Mesothelial cell of epicardium (in vitro differentiated cells): ENCODE data around the gene DGKB. TPM values are rescaled to one million over a fixed set of nuclear protein-coding genes. Genes with fewer than 3 reads are reported as not detected.
"Not testable (repeated sequence)": the region's sequence is repeated elsewhere in the genome, so short reads cannot be mapped to it uniquely, and the experiment has no call there.

Experiments used
- DNase-seq, 2 experiments: peaks; one replicate each; pipeline ENCODE4 v3.0.0; 2021; ENCODE audit warnings: low spot score in 2 of 2; ENCODE audit not compliant: unreplicated experiment in 2 of 2
- H3K27ac Mint-ChIP-seq: 2 replicates; pipeline ENCODE4 v1.8.0; 2021; ENCODE audit warnings: mixed read lengths
- H3K27me3 Mint-ChIP-seq: 2 replicates; pipeline ENCODE4 v1.8.0; 2021; ENCODE audit warnings: low read depth, mixed read lengths
- H3K36me3 Mint-ChIP-seq: 2 replicates; pipeline ENCODE4 v1.8.0; 2021; ENCODE audit warnings: mixed read lengths
- H3K4me1 Mint-ChIP-seq: 2 replicates; pipeline ENCODE4 v1.8.0; 2021; ENCODE audit warnings: mixed read lengths
- H3K4me3 Mint-ChIP-seq: 2 replicates; pipeline ENCODE4 v1.8.0; 2021; ENCODE audit warnings: mild to moderate bottlenecking, moderate library complexity, mixed read lengths
- H3K9me3 Mint-ChIP-seq: 2 replicates; pipeline ENCODE4 v1.8.0; 2021; ENCODE audit warnings: mixed read lengths
- total RNA-seq: library from RNA; stranded (reverse); gene quantifications from 3 replicates; pipeline ENCODE4 v1.2.1, GENCODE V29; 2021
- TF ChIP-seq, protein P1 (sequence below): fragments of 200-600 bp; sonication (generic); IDR thresholded peaks from one replicate; pipeline ENCODE4 v1.5.0; 2021; ENCODE audit warnings: antibody characterized with exemption; ENCODE audit not compliant: unreplicated experiment

The DGKB gene
- total RNA-seq, 1 donor from 2014 or later: 3.9 TPM

DNA sequence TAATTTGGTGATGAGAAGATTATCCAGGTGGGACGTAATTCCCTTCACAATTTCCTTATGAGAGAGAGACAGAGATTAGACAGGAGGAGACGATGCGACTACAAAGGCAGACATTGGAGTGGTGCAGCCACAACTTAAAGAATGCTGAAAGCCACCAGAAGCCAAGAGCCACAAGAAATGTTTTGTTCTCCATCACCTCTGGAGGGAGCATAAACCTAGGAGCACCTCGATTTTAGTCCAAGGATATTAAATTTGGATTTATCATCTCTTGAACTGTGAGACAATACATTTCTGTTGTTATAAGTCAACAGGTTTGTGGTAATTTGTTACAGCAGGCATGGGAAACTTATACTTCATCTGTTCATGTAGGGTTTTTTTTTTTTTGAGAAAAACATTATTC lies 418.9 kb downstream of the DGKB start:
- H3K27me3 Mint-ChIP-seq: no peaks in the 10 kb centered on the region
- no peaks in the 10 kb centered on the region for H3K4me1 Mint-ChIP-seq
- DNase-seq: no peak
- H3K36me3 Mint-ChIP-seq: no peaks in the 10 kb centered on the region
- no peak overlapping the region for H3K27ac Mint-ChIP-seq
- TF ChIP-seq, protein P1, sequence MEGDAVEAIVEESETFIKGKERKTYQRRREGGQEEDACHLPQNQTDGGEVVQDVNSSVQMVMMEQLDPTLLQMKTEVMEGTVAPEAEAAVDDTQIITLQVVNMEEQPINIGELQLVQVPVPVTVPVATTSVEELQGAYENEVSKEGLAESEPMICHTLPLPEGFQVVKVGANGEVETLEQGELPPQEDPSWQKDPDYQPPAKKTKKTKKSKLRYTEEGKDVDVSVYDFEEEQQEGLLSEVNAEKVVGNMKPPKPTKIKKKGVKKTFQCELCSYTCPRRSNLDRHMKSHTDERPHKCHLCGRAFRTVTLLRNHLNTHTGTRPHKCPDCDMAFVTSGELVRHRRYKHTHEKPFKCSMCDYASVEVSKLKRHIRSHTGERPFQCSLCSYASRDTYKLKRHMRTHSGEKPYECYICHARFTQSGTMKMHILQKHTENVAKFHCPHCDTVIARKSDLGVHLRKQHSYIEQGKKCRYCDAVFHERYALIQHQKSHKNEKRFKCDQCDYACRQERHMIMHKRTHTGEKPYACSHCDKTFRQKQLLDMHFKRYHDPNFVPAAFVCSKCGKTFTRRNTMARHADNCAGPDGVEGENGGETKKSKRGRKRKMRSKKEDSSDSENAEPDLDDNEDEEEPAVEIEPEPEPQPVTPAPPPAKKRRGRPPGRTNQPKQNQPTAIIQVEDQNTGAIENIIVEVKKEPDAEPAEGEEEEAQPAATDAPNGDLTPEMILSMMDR: no peak
- no peak overlapping the region for H3K4me3 Mint-ChIP-seq
- no peaks in the 10 kb centered on the region for H3K9me3 Mint-ChIP-seq

DNA sequence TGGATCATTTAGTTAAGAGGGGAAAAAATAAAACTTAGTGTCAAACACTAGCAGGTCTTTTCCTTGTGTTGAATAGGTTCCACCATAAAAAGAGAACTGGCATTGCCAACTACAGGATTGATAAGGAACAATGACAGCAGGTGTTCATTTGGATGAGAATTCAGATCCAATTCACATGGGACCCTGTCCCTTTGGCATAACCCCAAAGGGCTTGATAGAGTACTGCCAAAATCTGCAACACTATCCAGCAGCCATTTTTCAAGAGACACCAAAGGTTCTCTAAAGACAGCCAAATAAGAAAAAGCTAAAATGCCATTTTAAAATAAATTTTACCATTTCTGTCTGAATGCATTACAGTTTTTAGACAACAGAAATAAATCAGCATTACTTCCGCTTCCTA lies 422.3 kb downstream of the DGKB start:
- Mint-ChIP-seq H3K9me3 (no peaks in the 10 kb centered on the region), H3K27me3 (no peaks in the 10 kb centered on the region), H3K36me3 (no peaks in the 10 kb centered on the region), H3K4me1 (no peaks in the 10 kb centered on the region), H3K27ac (no peak overlapping the region), H3K4me3 (no peak overlapping the region)
- TF ChIP-seq, protein P1: no peak
- no peak for DNase-seq

DNA sequence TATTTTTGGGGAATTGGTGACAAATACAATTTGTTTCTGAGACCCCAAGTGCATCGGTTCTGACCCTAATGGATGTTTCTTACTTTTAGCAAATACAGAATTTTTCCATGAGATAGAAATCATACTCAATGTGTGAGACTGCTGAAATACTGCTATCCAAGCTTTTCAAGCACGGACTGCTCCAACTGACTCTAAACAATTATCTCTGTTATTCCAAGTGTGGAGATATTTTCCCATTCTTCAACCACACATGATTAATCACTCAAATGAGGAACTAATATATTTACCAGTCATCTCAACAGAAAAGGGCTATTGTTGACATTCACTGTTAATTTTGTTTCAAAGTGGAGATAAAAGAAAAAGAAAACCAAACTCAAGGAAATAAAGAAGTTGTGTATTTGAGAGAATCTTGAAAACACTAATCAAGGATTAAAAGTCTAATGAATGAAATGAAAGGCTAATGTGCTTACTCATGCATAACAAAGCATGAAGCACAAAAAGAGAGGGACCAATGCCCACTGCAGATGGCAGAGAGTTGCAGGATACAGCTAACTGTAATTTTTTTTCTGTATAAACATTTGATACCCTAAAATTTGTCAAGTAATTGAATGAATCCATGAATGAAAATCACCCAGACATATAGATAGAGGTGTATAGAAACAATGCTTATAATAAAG lies 423.6 kb downstream of the DGKB start:
- no peaks in the 10 kb centered on the region for H3K27me3 Mint-ChIP-seq
- H3K27ac Mint-ChIP-seq: no peak overlapping the region
- peaks cover 4% of the 10 kb centered on the region for H3K9me3 Mint-ChIP-seq
- no peak for DNase-seq
- H3K36me3 Mint-ChIP-seq: peaks cover 3% of the 10 kb centered on the region
- TF ChIP-seq, protein P1: no peak
- no peak overlapping the region for H3K4me3 Mint-ChIP-seq
- no peaks in the 10 kb centered on the region for H3K4me1 Mint-ChIP-seq

- not testable (repeated sequence) for H3K27me3 Mint-ChIP-seq, H3K4me1 Mint-ChIP-seq, H3K36me3 Mint-ChIP-seq, H3K9me3 Mint-ChIP-seq, H3K4me3 Mint-ChIP-seq, DNase-seq, H3K27ac Mint-ChIP-seq
These were observed 440.8 kb downstream of the DGKB start for GRCh38 chr7:14461716-14462115.

DNA sequence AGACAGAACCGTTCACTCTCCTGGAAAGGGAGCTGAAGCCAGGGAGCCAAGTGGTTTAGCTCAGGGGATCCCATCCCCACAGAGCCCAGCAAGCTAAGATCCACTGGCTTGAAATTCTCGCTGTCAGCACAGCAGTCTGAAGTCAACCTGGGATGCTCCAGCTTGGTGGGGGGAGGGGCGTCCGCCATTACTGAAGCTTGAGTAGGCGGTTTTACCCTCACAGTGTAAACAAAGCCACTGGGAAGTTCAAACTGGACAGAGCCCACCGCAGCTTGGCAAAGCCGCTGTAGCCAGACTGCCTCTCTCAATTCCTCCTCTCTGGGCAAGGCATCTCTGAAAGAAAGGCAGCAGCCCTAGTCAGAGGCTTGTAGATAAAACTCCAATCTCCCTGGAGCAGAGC lies 443.7 kb downstream of the DGKB start:
- H3K36me3 Mint-ChIP-seq, H3K9me3 Mint-ChIP-seq, H3K27ac Mint-ChIP-seq, H3K27me3 Mint-ChIP-seq, H3K4me3 Mint-ChIP-seq, DNase-seq, H3K4me1 Mint-ChIP-seq: not testable (repeated sequence)

DNA sequence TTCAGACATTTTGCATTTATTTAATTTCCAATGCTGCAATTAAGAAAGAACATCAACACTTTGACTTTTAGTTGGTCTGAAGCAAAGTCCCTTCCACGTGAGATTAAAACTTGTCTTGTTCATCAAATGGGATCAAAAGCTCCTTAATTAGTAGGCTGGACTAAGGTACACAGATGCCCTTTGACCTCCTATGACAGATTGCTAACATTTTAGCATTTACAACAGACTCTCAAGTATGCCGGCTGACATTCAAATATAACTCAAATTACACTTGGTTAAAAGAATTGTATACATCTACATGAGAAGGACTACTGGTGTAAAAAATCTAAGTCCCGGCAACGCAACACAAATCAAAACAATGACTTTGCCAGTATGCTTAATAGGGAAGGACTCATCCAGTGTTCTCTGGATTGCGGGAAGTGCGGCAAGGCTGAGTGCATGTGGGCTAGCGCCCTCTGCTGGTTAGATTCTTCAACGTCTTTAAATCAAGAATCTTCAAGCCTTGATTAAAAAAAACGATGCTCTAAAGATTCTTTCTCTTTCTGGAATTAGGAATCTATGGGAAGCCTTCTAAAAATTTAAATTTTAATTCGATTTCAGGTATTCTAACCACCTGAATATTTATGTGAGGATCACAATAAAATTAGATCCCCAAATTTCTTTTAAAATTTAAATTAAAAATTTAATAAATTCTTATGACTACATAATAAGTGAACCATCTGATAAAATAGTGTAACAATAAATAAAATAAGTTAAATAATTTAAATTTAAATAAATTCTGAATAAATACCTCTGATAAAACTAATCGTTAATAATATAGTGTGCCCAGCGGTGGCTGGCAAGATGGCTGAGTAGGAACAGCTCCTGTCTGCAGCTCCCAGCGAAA lies 444.7 kb downstream of the DGKB start:
- TF ChIP-seq, protein P1: peak; percentile 96
- H3K27me3 Mint-ChIP-seq: no peaks in the 10 kb centered on the region
- H3K27ac Mint-ChIP-seq: no peak overlapping the region
- H3K9me3 Mint-ChIP-seq: no peaks in the 10 kb centered on the region
- DNase-seq: peak; percentile 54 to 76
- H3K4me3 Mint-ChIP-seq: peak overlapping the region; percentile 34
- H3K4me1 Mint-ChIP-seq: peaks cover 8% of the 10 kb centered on the region
- no peaks in the 10 kb centered on the region for H3K36me3 Mint-ChIP-seq
